ENCODE results near the gene RNASE11. TPM values are rescaled to one million over a fixed set of nuclear protein-coding genes. Genes with fewer than 3 reads are reported as not detected.
"Not testable (repeated sequence)": the region's sequence is repeated elsewhere in the genome, so short reads cannot be mapped to it uniquely, and the experiment has no call there.

Gene RNASE11
- total RNA-seq, 1 donor from 2014 or later = not detected

- intact Hi-C loops (cut with micrococcal nuclease) = no loop called here
- H3K4me1 ChIP-seq = no peaks in the 10 kb centered on the region
These were observed 4.7 kb downstream of the RNASE11 start for GRCh38 chr14:20583142-20583541.

GRCh38 chr14:20580242-20580641, 7.6 kb downstream of the RNASE11 start:
- no peak for DNase-seq
- intact Hi-C loops (cut with micrococcal nuclease) = no loop called here
- H3K9me3 ChIP-seq (replicated peaks) = no peaks in the 10 kb centered on the region
- no peaks in the 10 kb centered on the region for H3K4me1 ChIP-seq
- no peak for TF ChIP-seq CTCF (IDR thresholded peaks at IDR 0.05; ENCODE audit: borderline replicate concordance)
- no peaks in the 10 kb centered on the region for H3K36me3 ChIP-seq
- H3K4me3 ChIP-seq = no peak overlapping the region
- no peak overlapping the region for H3K27ac ChIP-seq (replicated peaks)
- H3K27me3 ChIP-seq (ENCODE audit: low read depth) = peaks cover 7% of the 10 kb centered on the region

More at GRCh38 chr14:20583142-20583541, 4.7 kb downstream of the RNASE11 start:
- Histone ChIP-seq H3K4me3 (no peak overlapping the region), H3K27ac (replicated peaks) (no peak overlapping the region), H3K36me3 (no peaks in the 10 kb centered on the region), H3K27me3 (ENCODE audit: low read depth) (peaks cover 15% of the 10 kb centered on the region), H3K9me3 (replicated peaks) (no peaks in the 10 kb centered on the region)
- DNase-seq = no peak
- TF ChIP-seq CTCF (IDR thresholded peaks at IDR 0.05; ENCODE audit: borderline replicate concordance) = no peak

GRCh38 chr14:20578784-20579502, 8.9 kb downstream of the RNASE11 start:
- Histone ChIP-seq H3K27ac (replicated peaks) (no peak overlapping the region), H3K4me1 (no peaks in the 10 kb centered on the region), H3K9me3 (replicated peaks) (no peaks in the 10 kb centered on the region), H3K36me3 (no peaks in the 10 kb centered on the region), H3K4me3 (no peak overlapping the region), H3K27me3 (ENCODE audit: low read depth) (peaks cover 3% of the 10 kb centered on the region)
- DNase-seq = no peak
- no peak for TF ChIP-seq CTCF (IDR thresholded peaks at IDR 0.05; ENCODE audit: borderline replicate concordance)
- intact Hi-C loops (cut with micrococcal nuclease) = no loop called here

GRCh38 chr14:20578325-20578724, 9.5 kb downstream of the RNASE11 start:
- no peaks in the 10 kb centered on the region for H3K36me3 ChIP-seq
- no peak overlapping the region for H3K27ac ChIP-seq (replicated peaks)
- TF ChIP-seq CTCF (IDR thresholded peaks at IDR 0.05; ENCODE audit: borderline replicate concordance) = no peak
- H3K4me3 ChIP-seq = no peak overlapping the region
- no peak for DNase-seq
- intact Hi-C loops (cut with micrococcal nuclease) = no loop called here
- H3K27me3 ChIP-seq (ENCODE audit: low read depth) = no peaks in the 10 kb centered on the region
- H3K9me3 ChIP-seq (replicated peaks) = no peaks in the 10 kb centered on the region
- no peaks in the 10 kb centered on the region for H3K4me1 ChIP-seq

GRCh38 chr14:20572382-20572990, 15.3 kb downstream of the RNASE11 start:
- H3K4me1 ChIP-seq; H3K27ac ChIP-seq (replicated peaks); H3K27me3 ChIP-seq (ENCODE audit: low read depth); DNase-seq; H3K36me3 ChIP-seq; intact Hi-C loops (cut with micrococcal nuclease); H3K4me3 ChIP-seq: not testable (repeated sequence)
- H3K9me3 ChIP-seq (replicated peaks) = peaks cover 27% of the 10 kb centered on the region

- H3K27me3 ChIP-seq (ENCODE audit: low read depth); H3K4me3 ChIP-seq; H3K27ac ChIP-seq (replicated peaks); H3K4me1 ChIP-seq; intact Hi-C loops (cut with micrococcal nuclease); DNase-seq; H3K36me3 ChIP-seq: not testable (repeated sequence)
- peaks cover 27% of the 10 kb centered on the region for H3K9me3 ChIP-seq (replicated peaks)
These were observed 17.1 kb downstream of the RNASE11 start for GRCh38 chr14:20570720-20571119.

- H3K36me3 ChIP-seq; H3K27ac ChIP-seq (replicated peaks); DNase-seq; H3K4me1 ChIP-seq; H3K4me3 ChIP-seq; intact Hi-C loops (cut with micrococcal nuclease); H3K27me3 ChIP-seq (ENCODE audit: low read depth): not testable (repeated sequence)
- peaks cover 27% of the 10 kb centered on the region for H3K9me3 ChIP-seq (replicated peaks)
These were observed 17.9 kb downstream of the RNASE11 start for GRCh38 chr14:20569865-20570264.

Data from left ventricle myocardium inferior (tissue), 1 donor.